PFSK-1 (cell line): Measurements from ENCODE around the gene OSCP1.

ENCODE experiments used
- POLR2AphosphoS5 ChIP-seq: IDR thresholded peaks from 2 replicates; pipeline ENCODE4 v1.6.1; 2012; ENCODE audit warnings: low read depth, mild to moderate bottlenecking, control low read depth, low read length, moderate library complexity
- TAF1 ChIP-seq: IDR thresholded peaks from 2 replicates; pipeline ENCODE4 v1.6.1; 2012; ENCODE audit warnings: low read length, control low read depth, borderline replicate concordance; ENCODE audit not compliant: insufficient read depth

GRCh38 chr1:36406440-36406839 lies 43.8 kb downstream of the OSCP1 start:
- TF ChIP-seq POLR2AphosphoS5 = no peak
- no peak for TF ChIP-seq TAF1
